Sigmoid colon (tissue), 3 donors: ENCODE data around the gene TOPORS.

Source experiments
- CTCF ChIP-seq, 4 experiments: fragments of 450-650 bp in 3 of 4; fragments of 200-600 bp in 1 of 4; IDR thresholded peaks; one replicate each; pipeline ENCODE4 v1.5.1; 2016 to 2019; ENCODE audit warnings: antibody characterized with exemption in 4 of 4, mild to moderate bottlenecking in 3 of 4, moderate library complexity in 2 of 4
- POLR2A ChIP-seq, 2 donors: fragments of 450-650 bp; IDR thresholded peaks; one replicate each; pipeline ENCODE4 v1.6.1; 2016; ENCODE audit warnings: antibody characterized with exemption in 2 of 2, mild to moderate bottlenecking in 2 of 2, moderate library complexity in 2 of 2

- TF ChIP-seq CTCF (IDR thresholded peaks at IDR 0.05) (no peak), POLR2A (IDR thresholded peaks at IDR 0.05) (no peak)
Measured at GRCh38 chr9:32565967-32566366, 13.6 kb upstream of the TOPORS start.
